Naive thymus-derived CD4-positive, alpha-beta T cell (primary cell): Measurements from ENCODE around the gene PROSER2. TPM values are rescaled to one million over a fixed set of nuclear protein-coding genes. Genes with fewer than 3 reads are reported as not detected.

Experiments
- ATAC-seq: fragments of 150-1000 bp; cut with Tn5 transposase; 2 replicates; pipeline ENCODE4 v1.10.0; 2021; ENCODE audit warnings: mild to moderate bottlenecking, moderate library complexity
- CTCF ChIA-PET: fragments of 350-600 bp; sonication (Branson Sonifier 250); formaldehyde crosslinking; loops from one replicate; lab custom pipeline; 2021; ENCODE audit warnings: antibody characterized with exemption; lab: Charles Lee
- POLR2A ChIA-PET: fragments of 350-600 bp; sonication (Branson Sonifier 250); formaldehyde crosslinking; loops from one replicate; lab custom pipeline; 2021; ENCODE audit warnings: antibody characterized with exemption, inconsistent platforms; lab: Charles Lee
- DNase-seq, 9 donors: peaks; one replicate each; pipeline versions ENCODE4 v3.0.0 to v3.0.0-alpha.2; 2020 to 2022; ENCODE audit warnings: mixed read lengths in 1 of 9
- H3K27ac ChIP-seq: one replicate; pipeline ENCODE4 v1.7.0; 2013; ENCODE audit warnings: mild to moderate bottlenecking, low read depth, low read length, moderate library complexity
- H3K27me3 ChIP-seq, 2 donors: one replicate each; pipeline ENCODE4 v1.7.0; 2013; ENCODE audit warnings: low read length in 2 of 2, mild to moderate bottlenecking in 2 of 2, moderate library complexity in 2 of 2; ENCODE audit not compliant: control insufficient read depth in 2 of 2, insufficient read depth in 2 of 2
- H3K36me3 ChIP-seq, 3 experiments: 1 replicate in 2 of 3; 2 replicates in 1 of 3; pipeline ENCODE4 v1.7.0; 2013; ENCODE audit warnings: low read length in 3 of 3, mild to moderate bottlenecking in 3 of 3, moderate library complexity in 1 of 3; ENCODE audit not compliant: insufficient read depth in 3 of 3, control insufficient read depth in 2 of 3
- H3K4me1 ChIP-seq, 2 donors: one replicate each; pipeline ENCODE4 v1.7.0; 2013; ENCODE audit warnings: low read length in 2 of 2, mild to moderate bottlenecking in 2 of 2, moderate library complexity in 1 of 2; ENCODE audit not compliant: control insufficient read depth in 2 of 2, insufficient read depth in 2 of 2
- H3K4me3 ChIP-seq: 2 replicates; pipeline ENCODE4 v1.7.0; 2013; ENCODE audit warnings: mild to moderate bottlenecking, low read length
- H3K9me3 ChIP-seq, 3 experiments: 1 replicate in 2 of 3; 2 replicates in 1 of 3; pipeline ENCODE4 v1.7.0; 2013; ENCODE audit warnings: low read length in 3 of 3; ENCODE audit not compliant: control insufficient read depth in 2 of 3
- H3K27ac Mint-ChIP-seq, 9 donors: one replicate each; pipeline ENCODE4 v1.8.0; 2020 to 2022; ENCODE audit warnings: mixed read lengths in 9 of 9, mild to moderate bottlenecking in 8 of 9, moderate library complexity in 5 of 9, inconsistent platforms in 2 of 9
- H3K27me3 Mint-ChIP-seq, 5 donors: one replicate each; pipeline ENCODE4 v1.8.0; 2021 to 2022; ENCODE audit warnings: mixed read lengths in 5 of 5, mild to moderate bottlenecking in 1 of 5
- H3K36me3 Mint-ChIP-seq, 5 donors: one replicate each; pipeline ENCODE4 v1.8.0; 2020 to 2022; ENCODE audit warnings: mixed read lengths in 5 of 5, mild to moderate bottlenecking in 3 of 5, inconsistent platforms in 1 of 5
- H3K4me1 Mint-ChIP-seq, 7 donors: one replicate each; pipeline ENCODE4 v1.8.0; 2020 to 2022; ENCODE audit warnings: mixed read lengths in 7 of 7, mild to moderate bottlenecking in 3 of 7, inconsistent platforms in 1 of 7
- H3K4me3 Mint-ChIP-seq, 10 donors: one replicate each; pipeline ENCODE4 v1.8.0; 2020 to 2022; ENCODE audit warnings: mild to moderate bottlenecking in 10 of 10, mixed read lengths in 10 of 10, moderate library complexity in 6 of 10, inconsistent platforms in 2 of 10
- H3K9me3 Mint-ChIP-seq, 11 donors: one replicate each; pipeline ENCODE4 v1.8.0; 2020 to 2022; ENCODE audit warnings: mixed read lengths in 11 of 11, mild to moderate bottlenecking in 4 of 11, inconsistent platforms in 1 of 11, moderate library complexity in 1 of 11
- intact Hi-C, 2 donors: fragments of 100-400 bp; cut with micrococcal nuclease; formaldehyde crosslinking; loops; one replicate each; pipeline ENCODE4 v1.15.1; 2023
- polyA plus RNA-seq, 2 donors: library from polyadenylated mRNA; unstranded; fragments of 300-500 nt; fragmentation: Illumina TruSeq; gene quantifications; one replicate each; pipeline ENCODE4 v1.2.3, GENCODE V29; 2021
- total RNA-seq, 6 experiments: library from RNA in 5 of 6; stranded (reverse) in 5 of 6; gene quantifications; 1 replicate in 5 of 6; 2 replicates in 1 of 6; pipeline ENCODE4 v1.2.3 and lab custom pipeline; 2021 to 2026

Gene PROSER2
- total and polyA plus RNA-seq, 7 experiments from 2014 or later, result 0.07 to 4.9 (median 2.2) TPM

DNA sequence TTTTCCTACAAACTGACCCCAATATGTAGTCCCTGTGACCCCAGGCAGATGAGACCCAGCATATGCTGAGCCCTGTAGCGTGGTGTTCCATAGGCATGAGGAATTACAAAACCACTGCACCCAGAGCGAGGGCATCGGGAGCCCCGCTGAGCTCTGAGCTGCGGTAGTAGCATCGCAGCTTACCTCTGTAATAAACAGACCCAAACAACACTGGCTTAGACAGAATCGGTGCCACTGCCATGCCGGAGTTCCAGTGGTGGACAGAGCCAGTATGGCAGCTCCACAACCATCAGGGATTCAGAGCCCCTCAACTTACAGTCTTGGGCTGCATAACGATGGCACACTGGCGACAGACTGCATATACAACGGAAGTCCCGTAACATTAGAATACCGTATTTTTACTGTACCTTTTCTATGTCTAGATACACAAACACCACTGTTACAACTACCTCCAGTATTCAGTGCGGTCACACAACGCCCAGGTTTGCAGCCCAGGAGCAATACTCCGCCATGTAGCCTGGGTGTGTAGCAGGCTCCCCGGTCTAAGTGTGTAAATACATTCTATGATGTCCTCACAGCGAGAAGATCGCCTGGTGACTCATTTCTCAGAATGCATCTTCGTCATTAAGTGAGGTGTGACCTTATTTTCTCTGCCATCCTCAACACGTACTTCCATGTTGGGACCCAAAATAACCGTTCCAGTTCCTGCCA lies 68.8 kb downstream of the PROSER2 start:
- H3K27ac ChIP-seq, result no peak overlapping the region
- Mint-ChIP-seq H3K36me3 (no peaks in the 10 kb centered on the region), H3K4me3 (no peak overlapping the region), H3K27me3 (no peaks in the 10 kb centered on the region), H3K9me3 (no peaks in the 10 kb centered on the region), H3K27ac (no peak overlapping the region), H3K4me1 (no peaks in the 10 kb centered on the region)
- H3K4me3 ChIP-seq, result no peak overlapping the region
- intact Hi-C loops, result no loop called here
- no peaks in the 10 kb centered on the region for H3K4me1 ChIP-seq
- ATAC-seq (no peak), DNase-seq (no peak)
- no peaks in the 10 kb centered on the region for H3K36me3 ChIP-seq
- H3K27me3 ChIP-seq, result no peaks in the 10 kb centered on the region
- ChIA-PET POLR2A (no interaction called here), CTCF (no interaction called here)
- no peaks in the 10 kb centered on the region for H3K9me3 ChIP-seq

DNA sequence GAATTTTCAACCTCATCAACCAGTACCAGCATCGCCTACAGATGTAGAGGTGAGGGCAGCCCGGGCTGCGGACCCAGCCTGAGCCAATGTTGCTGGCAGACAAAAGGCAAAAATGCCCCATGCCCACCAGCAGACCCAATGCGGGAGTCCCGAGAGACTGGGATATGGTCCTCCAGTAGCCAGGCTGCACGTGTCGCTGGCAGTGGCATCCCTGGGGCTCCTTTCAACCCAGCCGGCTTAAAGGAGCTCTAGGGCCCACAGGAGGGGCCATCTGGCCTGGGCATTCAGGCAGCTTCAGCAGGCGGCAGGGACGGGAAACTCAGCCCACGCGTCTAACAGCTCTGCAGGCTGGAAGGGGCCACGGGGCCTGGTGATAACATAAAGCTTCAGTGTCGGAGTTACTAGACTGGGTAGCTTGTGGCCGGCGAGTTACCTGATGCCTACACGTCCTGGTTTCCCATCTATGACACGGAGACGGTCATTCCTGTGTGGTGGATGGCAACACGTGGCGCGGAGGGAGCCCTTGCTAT lies 70.7 kb downstream of the PROSER2 start:
- H3K4me1 Mint-ChIP-seq, result no peaks in the 10 kb centered on the region
- H3K9me3 Mint-ChIP-seq, result no peaks in the 10 kb centered on the region
- Histone ChIP-seq H3K36me3 (no peaks in the 10 kb centered on the region), H3K4me3 (no peak overlapping the region), H3K27me3 (no peaks in the 10 kb centered on the region), H3K4me1 (no peaks in the 10 kb centered on the region), H3K9me3 (no peaks in the 10 kb centered on the region), H3K27ac (no peak overlapping the region)
- no peak for DNase-seq
- POLR2A ChIA-PET, result no interaction called here
- H3K4me3 Mint-ChIP-seq, result no peak overlapping the region
- intact Hi-C loops, result no loop called here
- H3K27me3 Mint-ChIP-seq, result no peaks in the 10 kb centered on the region
- CTCF ChIA-PET, result no interaction called here
- ATAC-seq, result no peak
- H3K27ac Mint-ChIP-seq, result no peak overlapping the region
- no peaks in the 10 kb centered on the region for H3K36me3 Mint-ChIP-seq

DNA sequence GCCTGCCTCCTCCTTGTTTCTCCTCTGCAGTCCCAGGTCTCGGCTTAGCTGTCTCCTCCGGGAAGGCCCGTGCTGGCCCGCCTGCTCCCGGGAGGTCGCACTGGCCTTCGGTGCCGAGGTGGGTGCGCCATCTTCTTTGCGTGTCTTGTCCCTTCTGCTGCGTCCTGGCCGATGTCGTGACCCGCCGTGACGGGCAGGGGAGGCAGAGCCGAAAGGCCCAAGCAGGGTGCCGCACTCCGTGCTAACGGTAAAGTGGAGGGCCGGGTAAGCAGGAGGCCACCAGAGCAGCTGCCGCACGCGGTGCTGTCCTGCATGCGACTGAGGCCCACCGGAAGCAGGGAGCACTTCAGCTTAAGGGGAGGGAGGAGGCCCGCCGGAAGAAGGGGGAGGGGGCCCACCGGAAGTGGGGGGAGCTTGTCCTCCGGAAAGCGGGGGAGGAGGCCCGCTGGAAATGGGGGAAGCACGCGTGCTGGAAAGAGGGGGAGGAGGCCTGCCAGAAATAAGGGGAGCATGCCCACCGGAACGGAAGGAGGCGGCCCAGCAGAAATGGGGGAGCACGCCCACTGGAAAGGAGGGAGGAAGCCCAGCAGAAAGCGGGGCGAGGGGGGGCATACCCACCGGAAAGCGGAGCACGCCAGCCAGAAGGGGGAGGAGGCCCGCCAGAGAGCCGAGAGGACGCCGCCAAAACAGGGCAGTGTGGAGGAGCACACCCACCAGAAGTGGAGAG lies 71.4 kb downstream of the PROSER2 start:
- no peak for DNase-seq
- POLR2A ChIA-PET, result no interaction called here
- Histone ChIP-seq H3K4me1 (no peaks in the 10 kb centered on the region), H3K27me3 (no peaks in the 10 kb centered on the region), H3K9me3 (no peaks in the 10 kb centered on the region), H3K27ac (no peak overlapping the region), H3K4me3 (no peak overlapping the region), H3K36me3 (no peaks in the 10 kb centered on the region)
- H3K36me3 Mint-ChIP-seq, result no peaks in the 10 kb centered on the region
- CTCF ChIA-PET, result no interaction called here
- H3K27ac Mint-ChIP-seq, result no peak overlapping the region
- H3K9me3 Mint-ChIP-seq, result no peaks in the 10 kb centered on the region
- H3K4me1 Mint-ChIP-seq, result no peaks in the 10 kb centered on the region
- ATAC-seq, result no peak
- intact Hi-C loops, result no loop called here
- H3K27me3 Mint-ChIP-seq, result no peaks in the 10 kb centered on the region
- H3K4me3 Mint-ChIP-seq, result no peak overlapping the region

DNA sequence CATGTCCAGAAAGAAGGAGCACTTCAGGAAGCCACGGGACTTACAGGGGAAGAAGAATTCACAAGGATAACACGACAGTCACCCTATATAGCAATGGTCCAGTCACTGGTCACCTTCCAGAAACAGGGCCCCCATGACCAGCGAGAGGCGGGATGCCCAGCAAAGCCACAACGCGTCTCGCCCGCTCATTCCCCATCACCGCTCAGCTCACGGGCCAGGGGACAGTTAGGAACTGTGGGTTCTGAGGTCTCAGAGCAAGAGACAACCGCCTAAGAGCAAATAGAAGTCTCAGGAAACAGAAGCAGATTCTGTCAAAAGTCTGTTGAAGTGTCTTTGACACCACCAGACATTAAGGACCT lies 71.9 kb downstream of the PROSER2 start:
- no peaks in the 10 kb centered on the region for H3K4me1 Mint-ChIP-seq
- no peak overlapping the region for H3K4me3 Mint-ChIP-seq
- DNase-seq, result no peak
- Histone ChIP-seq H3K27ac (no peak overlapping the region), H3K36me3 (no peaks in the 10 kb centered on the region), H3K9me3 (no peaks in the 10 kb centered on the region), H3K27me3 (no peaks in the 10 kb centered on the region), H3K4me1 (no peaks in the 10 kb centered on the region), H3K4me3 (no peak overlapping the region)
- no peak for ATAC-seq
- H3K9me3 Mint-ChIP-seq, result no peaks in the 10 kb centered on the region
- POLR2A ChIA-PET, result no interaction called here
- intact Hi-C loops, result no loop called here
- CTCF ChIA-PET, result no interaction called here
- H3K27ac Mint-ChIP-seq, result no peak overlapping the region
- H3K36me3 Mint-ChIP-seq, result no peaks in the 10 kb centered on the region
- no peaks in the 10 kb centered on the region for H3K27me3 Mint-ChIP-seq

DNA sequence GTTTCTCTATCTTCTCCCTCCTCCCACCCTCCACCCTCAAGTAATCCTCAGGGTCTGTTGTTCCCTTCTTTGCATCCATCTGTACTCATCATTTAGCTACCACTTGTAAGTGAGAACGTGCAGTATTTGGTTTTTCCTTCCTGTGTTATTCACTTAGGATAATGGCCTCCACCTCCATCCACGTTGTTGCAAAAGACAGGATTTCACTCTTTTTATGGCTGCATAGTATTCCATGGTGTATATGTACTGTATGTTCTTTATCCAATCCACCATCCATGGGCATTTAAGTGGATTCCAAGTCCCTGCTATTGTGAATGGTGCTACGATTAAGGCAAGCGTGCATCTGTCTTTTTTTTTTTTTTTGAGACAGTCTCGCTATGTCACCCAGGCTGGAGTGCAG lies 72.4 kb downstream of the PROSER2 start:
- no peak overlapping the region for H3K4me3 ChIP-seq
- intact Hi-C loops, result no loop called here
- no peak for DNase-seq
- no peaks in the 10 kb centered on the region for H3K27me3 ChIP-seq
- H3K9me3 ChIP-seq, result no peaks in the 10 kb centered on the region
- Mint-ChIP-seq H3K4me3 (no peak overlapping the region), H3K27ac (no peak overlapping the region), H3K9me3 (no peaks in the 10 kb centered on the region), H3K36me3 (no peaks in the 10 kb centered on the region), H3K4me1 (no peaks in the 10 kb centered on the region), H3K27me3 (no peaks in the 10 kb centered on the region)
- no peaks in the 10 kb centered on the region for H3K36me3 ChIP-seq
- H3K4me1 ChIP-seq, result no peaks in the 10 kb centered on the region
- POLR2A ChIA-PET, result no interaction called here
- ATAC-seq, result no peak
- no peak overlapping the region for H3K27ac ChIP-seq
- CTCF ChIA-PET, result no interaction called here

DNA sequence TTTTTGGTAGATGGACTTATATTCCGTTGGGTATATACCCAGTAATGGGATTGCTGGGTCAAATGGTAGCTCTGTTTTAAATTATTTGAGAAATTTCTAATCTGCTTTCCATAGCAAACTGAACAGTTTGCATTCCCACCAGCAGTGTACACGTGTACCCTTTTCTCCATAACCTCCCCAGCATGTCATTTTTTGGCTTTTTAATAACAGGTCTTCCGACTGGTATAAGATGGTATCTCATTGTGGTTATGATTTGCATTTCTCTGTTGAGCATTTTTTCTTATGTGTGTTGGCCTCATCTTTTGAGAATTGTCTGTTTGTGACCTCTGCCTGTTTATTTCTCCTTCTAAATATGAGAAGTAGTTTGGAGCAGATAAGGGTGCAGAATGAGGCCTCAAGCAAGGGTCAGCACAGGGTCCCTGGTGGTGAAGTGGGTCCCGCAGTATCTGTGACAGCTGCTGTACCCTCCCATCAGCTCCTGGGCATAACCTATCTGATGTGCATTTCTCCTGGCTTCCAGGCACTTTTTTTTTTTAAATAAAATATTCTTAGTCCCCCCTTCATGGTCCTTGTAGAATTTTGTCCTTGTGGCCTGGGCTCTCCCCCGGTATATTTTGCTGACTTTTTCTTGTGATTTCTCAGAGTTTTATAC lies 73.5 kb downstream of the PROSER2 start:
- no peaks in the 10 kb centered on the region for H3K36me3 Mint-ChIP-seq
- ChIA-PET POLR2A (no interaction called here), CTCF (no interaction called here)
- Histone ChIP-seq H3K4me3 (no peak overlapping the region), H3K27me3 (no peaks in the 10 kb centered on the region), H3K27ac (no peak overlapping the region), H3K36me3 (no peaks in the 10 kb centered on the region), H3K4me1 (no peaks in the 10 kb centered on the region), H3K9me3 (no peaks in the 10 kb centered on the region)
- H3K27me3 Mint-ChIP-seq, result no peaks in the 10 kb centered on the region
- H3K27ac Mint-ChIP-seq, result no peak overlapping the region
- DNase-seq (no peak), ATAC-seq (no peak)
- no peak overlapping the region for H3K4me3 Mint-ChIP-seq
- intact Hi-C loops, result no loop called here
- H3K4me1 Mint-ChIP-seq, result no peaks in the 10 kb centered on the region
- H3K9me3 Mint-ChIP-seq, result no peaks in the 10 kb centered on the region
